ENCODE measurements around the gene RBMS3. TPM values are rescaled to one million over a fixed set of nuclear protein-coding genes. Genes with fewer than 3 reads are reported as not detected.

Gene RBMS3
- total RNA-seq, 1 experiment from 2014 or later, result 74.2 TPM

DNA sequence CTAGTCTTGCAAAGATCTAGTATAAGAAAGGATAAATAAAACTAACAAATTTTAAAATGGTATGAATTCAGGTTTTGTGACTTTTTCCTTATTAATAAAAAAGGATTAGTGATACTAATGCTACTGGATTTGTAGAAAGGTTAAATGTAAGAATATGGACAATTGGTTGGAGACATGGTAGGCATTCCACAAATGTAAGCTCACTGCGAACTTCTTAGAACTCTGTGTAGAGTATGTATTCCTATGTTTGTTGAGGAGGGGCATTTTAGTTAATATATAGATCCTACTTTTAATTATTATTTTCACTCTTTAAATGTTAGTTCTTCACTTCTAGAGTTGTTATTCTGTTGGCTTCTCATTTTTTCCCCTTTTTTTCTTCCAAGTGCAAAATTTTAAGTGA is 414.3 kb downstream of the RBMS3 start:
- DNase-seq (ENCODE audit: unreplicated experiment), result no peak
- CTCF ChIA-PET, result interaction anchor here (1.6 to 1.7 kb wide), 2 partner anchors 21 to 414 kb away, joined by 6 to 8 read pairs; partner anchors contain the start of gene RBMS3
- H3K9me3 Mint-ChIP-seq (ENCODE audit: unreplicated experiment), result peaks cover under 1% of the 10 kb centered on the region
- TSS peak; percentile 70 for BruUV-seq (replicated peaks)
- POLR2A ChIA-PET, result interaction anchor here (0.6 to 3.6 kb wide), 22 partner anchors 11 to 630 kb away, joined by 3 to 50 read pairs (median 4); partner anchors contain the start of gene RBMS3
- no peaks in the 10 kb centered on the region for H3K27me3 Mint-ChIP-seq (ENCODE audit: insufficient read depth, unreplicated experiment)
- H3K4me3 Mint-ChIP-seq (ENCODE audit: unreplicated experiment), result peak overlapping the region; percentile 58
- H3K27ac Mint-ChIP-seq (ENCODE audit: low read depth, unreplicated experiment), result peak overlapping the region; percentile 98
- H3K36me3 Mint-ChIP-seq (ENCODE audit: insufficient read depth, unreplicated experiment), result peaks cover 2% of the 10 kb centered on the region
- TF ChIP-seq, protein P1, sequence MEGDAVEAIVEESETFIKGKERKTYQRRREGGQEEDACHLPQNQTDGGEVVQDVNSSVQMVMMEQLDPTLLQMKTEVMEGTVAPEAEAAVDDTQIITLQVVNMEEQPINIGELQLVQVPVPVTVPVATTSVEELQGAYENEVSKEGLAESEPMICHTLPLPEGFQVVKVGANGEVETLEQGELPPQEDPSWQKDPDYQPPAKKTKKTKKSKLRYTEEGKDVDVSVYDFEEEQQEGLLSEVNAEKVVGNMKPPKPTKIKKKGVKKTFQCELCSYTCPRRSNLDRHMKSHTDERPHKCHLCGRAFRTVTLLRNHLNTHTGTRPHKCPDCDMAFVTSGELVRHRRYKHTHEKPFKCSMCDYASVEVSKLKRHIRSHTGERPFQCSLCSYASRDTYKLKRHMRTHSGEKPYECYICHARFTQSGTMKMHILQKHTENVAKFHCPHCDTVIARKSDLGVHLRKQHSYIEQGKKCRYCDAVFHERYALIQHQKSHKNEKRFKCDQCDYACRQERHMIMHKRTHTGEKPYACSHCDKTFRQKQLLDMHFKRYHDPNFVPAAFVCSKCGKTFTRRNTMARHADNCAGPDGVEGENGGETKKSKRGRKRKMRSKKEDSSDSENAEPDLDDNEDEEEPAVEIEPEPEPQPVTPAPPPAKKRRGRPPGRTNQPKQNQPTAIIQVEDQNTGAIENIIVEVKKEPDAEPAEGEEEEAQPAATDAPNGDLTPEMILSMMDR (IDR thresholded peaks at IDR 0.05; ENCODE audit: unreplicated experiment), result no peak
- H3K4me1 Mint-ChIP-seq (ENCODE audit: insufficient read depth, unreplicated experiment), result peaks cover 44% of the 10 kb centered on the region
- intact Hi-C loops (cut with micrococcal nuclease), result loop anchor here (1.0 to 10.0 kb wide), 2 partner anchors 64 to 770 kb away; no protein-coding TSS in a partner anchor

- BruUV-seq (replicated peaks), result TSS peak; percentile 68
- Mint-ChIP-seq H3K4me3 (ENCODE audit: unreplicated experiment) (peak overlapping the region; percentile 58), H3K27ac (ENCODE audit: low read depth, unreplicated experiment) (peak overlapping the region; percentile 98), H3K36me3 (ENCODE audit: insufficient read depth, unreplicated experiment) (peaks cover 7% of the 10 kb centered on the region), H3K4me1 (ENCODE audit: insufficient read depth, unreplicated experiment) (peaks cover 44% of the 10 kb centered on the region), H3K27me3 (ENCODE audit: insufficient read depth, unreplicated experiment) (no peaks in the 10 kb centered on the region), H3K9me3 (ENCODE audit: unreplicated experiment) (peaks cover 6% of the 10 kb centered on the region)
- intact Hi-C loops (cut with micrococcal nuclease), result loop anchor here (1.0 to 10.0 kb wide), 2 partner anchors 64 to 771 kb away; no protein-coding TSS in a partner anchor
- ChIA-PET CTCF (interaction anchor here (0.8 to 1.7 kb wide), 4 partner anchors 21 to 415 kb away, joined by 3 to 8 read pairs (median 5); partner anchors contain the start of gene RBMS3), POLR2A (interaction anchor here (0.6 to 3.6 kb wide), 23 partner anchors 12 to 630 kb away, joined by 3 to 50 read pairs (median 5); partner anchors contain the start of gene RBMS3)
- DNase-seq (ENCODE audit: unreplicated experiment), result peak; percentile 93
- TF ChIP-seq, protein P1 (IDR thresholded peaks at IDR 0.05; ENCODE audit: unreplicated experiment), result no peak
Observed at GRCh38 chr3:29695643-29696198, 414.9 kb downstream of the RBMS3 start.

GRCh38 chr3:29696311-29696710 is 415.4 kb downstream of the RBMS3 start:
- Mint-ChIP-seq H3K9me3 (ENCODE audit: unreplicated experiment) (peaks cover 8% of the 10 kb centered on the region), H3K36me3 (ENCODE audit: insufficient read depth, unreplicated experiment) (peaks cover 13% of the 10 kb centered on the region), H3K4me3 (ENCODE audit: unreplicated experiment) (peak overlapping the region; percentile 58), H3K4me1 (ENCODE audit: insufficient read depth, unreplicated experiment) (peaks cover 44% of the 10 kb centered on the region), H3K27me3 (ENCODE audit: insufficient read depth, unreplicated experiment) (no peaks in the 10 kb centered on the region), H3K27ac (ENCODE audit: low read depth, unreplicated experiment) (peak overlapping the region; percentile 98)
- CTCF ChIA-PET, result interaction anchor here (0.8 to 1.7 kb wide), 5 partner anchors 15 to 415 kb away, joined by 3 to 8 read pairs (median 4); partner anchors contain the start of gene RBMS3
- TF ChIP-seq, protein P1 (IDR thresholded peaks at IDR 0.05; ENCODE audit: unreplicated experiment), result no peak
- intact Hi-C loops (cut with micrococcal nuclease), result loop anchor here (10.0 kb wide), 1 partner anchor 772 kb away; no protein-coding TSS in a partner anchor
- DNase-seq (ENCODE audit: unreplicated experiment), result peak; percentile 41
- POLR2A ChIA-PET, result interaction anchor here (0.7 to 3.6 kb wide), 16 partner anchors 11 to 631 kb away, joined by 3 to 50 read pairs (median 8); partner anchors contain the start of gene RBMS3
- BruUV-seq (replicated peaks), result no TSS peak

DNA sequence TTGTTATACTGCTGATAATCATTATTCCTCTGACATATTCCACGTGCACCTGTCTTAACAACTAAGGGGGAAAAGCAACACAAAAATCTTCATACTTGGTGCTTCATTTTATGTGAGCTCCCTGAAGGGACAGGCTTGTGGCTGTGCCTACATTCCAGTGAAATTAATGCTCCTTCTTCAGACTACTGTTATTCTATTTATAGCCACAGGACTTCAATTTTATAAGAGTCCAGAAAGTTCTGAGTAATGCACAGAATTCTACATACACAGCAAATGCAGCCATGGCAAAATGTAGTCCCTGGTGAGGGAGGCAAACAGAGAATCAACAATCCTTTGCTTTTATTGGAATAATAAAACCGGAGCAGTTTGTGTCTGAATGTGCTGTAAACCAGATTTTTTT is 417.1 kb downstream of the RBMS3 start:
- TF ChIP-seq, protein P1 (IDR thresholded peaks at IDR 0.05; ENCODE audit: unreplicated experiment), result no peak
- peak; percentile 15 for DNase-seq (ENCODE audit: unreplicated experiment)
- Mint-ChIP-seq H3K27ac (ENCODE audit: low read depth, unreplicated experiment) (peak overlapping the region; percentile 98), H3K36me3 (ENCODE audit: insufficient read depth, unreplicated experiment) (peaks cover 23% of the 10 kb centered on the region), H3K4me3 (ENCODE audit: unreplicated experiment) (no peak overlapping the region), H3K27me3 (ENCODE audit: insufficient read depth, unreplicated experiment) (no peaks in the 10 kb centered on the region), H3K4me1 (ENCODE audit: insufficient read depth, unreplicated experiment) (peaks cover 36% of the 10 kb centered on the region), H3K9me3 (ENCODE audit: unreplicated experiment) (peaks cover 8% of the 10 kb centered on the region)
- POLR2A ChIA-PET, result interaction anchor here (1.2 kb wide), 1 partner anchor 17 kb away, joined by 3 read pairs; no protein-coding TSS in a partner anchor
- intact Hi-C loops (cut with micrococcal nuclease), result loop anchor here (10.0 kb wide), 1 partner anchor 773 kb away; no protein-coding TSS in a partner anchor
- no TSS peak for BruUV-seq (replicated peaks)
- CTCF ChIA-PET, result interaction anchor here (0.6 to 1.1 kb wide), 2 partner anchors 59 to 405 kb away, joined by 3 read pairs; no protein-coding TSS in a partner anchor

Data from MCF 10A (cell line).